Mucosa of rectum (tissue), 2 donors: ENCODE data around the gene DCTD.

Source experiments
- H3K27ac ChIP-seq, 2 donors: one replicate each; pipeline ENCODE4 v1.7.0; 2013; ENCODE audit warnings: inconsistent platforms in 2 of 2, low read depth in 2 of 2, low read length in 2 of 2
- H3K27me3 ChIP-seq, 2 donors: one replicate each; pipeline ENCODE4 v1.7.0; 2013; ENCODE audit warnings: low read length in 2 of 2; ENCODE audit not compliant: control insufficient read depth in 2 of 2, insufficient read depth in 2 of 2
- H3K36me3 ChIP-seq, 2 donors: one replicate each; pipeline ENCODE4 v1.7.0; 2013; ENCODE audit warnings: low read length in 2 of 2; ENCODE audit not compliant: control insufficient read depth in 2 of 2, insufficient read depth in 2 of 2
- H3K4me1 ChIP-seq, 2 donors: one replicate each; pipeline ENCODE4 v1.7.0; 2013; ENCODE audit warnings: low read length in 2 of 2, mild to moderate bottlenecking in 1 of 2; ENCODE audit not compliant: control insufficient read depth in 2 of 2, insufficient read depth in 2 of 2
- H3K4me3 ChIP-seq, 2 donors: one replicate each; pipeline ENCODE4 v1.7.0; 2013; ENCODE audit warnings: low read length in 2 of 2
- H3K9ac ChIP-seq, 2 donors: one replicate each; pipeline ENCODE4 v1.7.0; 2013; ENCODE audit warnings: low read length in 2 of 2, low read depth in 1 of 2, mild to moderate bottlenecking in 1 of 2
- H3K9me3 ChIP-seq, 2 donors: one replicate each; pipeline ENCODE4 v1.7.0; 2013; ENCODE audit warnings: low read length in 2 of 2; ENCODE audit not compliant: control insufficient read depth in 2 of 2
- donor health status: healthy.
- donor health status: Normal muscosa, but diverticular disease.

DCTD gene

GRCh38 chr4:182862141-182862875 is 54.9 kb downstream of the DCTD start:
- Histone ChIP-seq H3K4me1 (peaks cover 0 to 3% of the 10 kb centered on the region in 2 donors), H3K9ac (no peak overlapping the region), H3K4me3 (no peak overlapping the region), H3K9me3 (no peaks in the 10 kb centered on the region), H3K36me3 (no peaks in the 10 kb centered on the region), H3K27me3 (peaks cover 0 to 2% of the 10 kb centered on the region in 2 donors), H3K27ac (no peak overlapping the region)

GRCh38 chr4:182861346-182861745 is 55.8 kb downstream of the DCTD start:
- H3K27ac ChIP-seq, result no peak overlapping the region
- H3K9me3 ChIP-seq, result no peaks in the 10 kb centered on the region
- no peak overlapping the region for H3K9ac ChIP-seq
- no peak overlapping the region for H3K4me3 ChIP-seq
- H3K4me1 ChIP-seq, result peaks cover 0 to 3% of the 10 kb centered on the region in 2 donors
- H3K27me3 ChIP-seq, result peaks cover 0 to 2% of the 10 kb centered on the region in 2 donors
- no peaks in the 10 kb centered on the region for H3K36me3 ChIP-seq

- Histone ChIP-seq H3K27ac (no peak overlapping the region), H3K36me3 (no peaks in the 10 kb centered on the region), H3K4me3 (no peak overlapping the region), H3K27me3 (peaks cover 0 to 2% of the 10 kb centered on the region in 2 donors), H3K9ac (no peak overlapping the region), H3K4me1 (peaks cover 0 to 3% of the 10 kb centered on the region in 2 donors), H3K9me3 (no peaks in the 10 kb centered on the region)
Observed at GRCh38 chr4:182859730-182860129, 57.5 kb downstream of the DCTD start.

- peaks cover 0 to 3% of the 10 kb centered on the region in 2 donors for H3K4me1 ChIP-seq
- no peaks in the 10 kb centered on the region for H3K36me3 ChIP-seq
- H3K9me3 ChIP-seq, result no peaks in the 10 kb centered on the region
- peaks cover 0 to 2% of the 10 kb centered on the region in 2 donors for H3K27me3 ChIP-seq
- no peak overlapping the region for H3K4me3 ChIP-seq
- H3K27ac ChIP-seq, result no peak overlapping the region
- no peak overlapping the region for H3K9ac ChIP-seq
Observed at GRCh38 chr4:182858711-182859110, 58.5 kb downstream of the DCTD start.

- Histone ChIP-seq H3K9me3 (no peaks in the 10 kb centered on the region), H3K27ac (no peak overlapping the region), H3K27me3 (no peaks in the 10 kb centered on the region), H3K4me1 (no peaks in the 10 kb centered on the region), H3K9ac (no peak overlapping the region), H3K36me3 (no peaks in the 10 kb centered on the region), H3K4me3 (no peak overlapping the region)
Observed at GRCh38 chr4:182856862-182857261, 60.3 kb downstream of the DCTD start.

- Histone ChIP-seq H3K36me3 (no peaks in the 10 kb centered on the region), H3K4me3 (no peak overlapping the region), H3K9ac (no peak overlapping the region), H3K4me1 (no peaks in the 10 kb centered on the region), H3K27ac (no peak overlapping the region), H3K9me3 (no peaks in the 10 kb centered on the region), H3K27me3 (no peaks in the 10 kb centered on the region)
Observed at GRCh38 chr4:182855877-182856276, 61.3 kb downstream of the DCTD start.

- Histone ChIP-seq H3K9ac (no peak overlapping the region), H3K27me3 (no peaks in the 10 kb centered on the region), H3K36me3 (no peaks in the 10 kb centered on the region)
Observed at GRCh38 chr4:182855312-182855711, 61.9 kb downstream of the DCTD start.

GRCh38 chr4:182854466-182854865 is 62.7 kb downstream of the DCTD start:
- H3K9me3 ChIP-seq, result no peaks in the 10 kb centered on the region
- H3K27me3 ChIP-seq, result no peaks in the 10 kb centered on the region

More at GRCh38 chr4:182855312-182855711, 61.9 kb downstream of the DCTD start:
- no peaks in the 10 kb centered on the region for H3K9me3 ChIP-seq
- H3K4me1 ChIP-seq, result no peaks in the 10 kb centered on the region
- H3K4me3 ChIP-seq, result no peak overlapping the region
- H3K27ac ChIP-seq, result no peak overlapping the region

GRCh38 chr4:182853731-182854330 is 63.4 kb downstream of the DCTD start:
- H3K9ac ChIP-seq, result no peak overlapping the region
- H3K4me3 ChIP-seq, result no peak overlapping the region
- no peaks in the 10 kb centered on the region for H3K36me3 ChIP-seq
- H3K27me3 ChIP-seq, result no peaks in the 10 kb centered on the region
- no peaks in the 10 kb centered on the region for H3K4me1 ChIP-seq
- H3K9me3 ChIP-seq, result no peaks in the 10 kb centered on the region
- no peak overlapping the region for H3K27ac ChIP-seq

More at GRCh38 chr4:182854466-182854865, 62.7 kb downstream of the DCTD start:
- Histone ChIP-seq H3K4me1 (no peaks in the 10 kb centered on the region), H3K9ac (no peak overlapping the region), H3K36me3 (no peaks in the 10 kb centered on the region), H3K27ac (no peak overlapping the region), H3K4me3 (no peak overlapping the region)

GRCh38 chr4:182848685-182849084 is 68.5 kb downstream of the DCTD start:
- Histone ChIP-seq H3K4me1 (no peaks in the 10 kb centered on the region), H3K9me3 (no peaks in the 10 kb centered on the region), H3K4me3 (no peak overlapping the region), H3K27ac (no peak overlapping the region), H3K27me3 (no peaks in the 10 kb centered on the region), H3K9ac (no peak overlapping the region), H3K36me3 (no peaks in the 10 kb centered on the region)
